ENCODE results near the gene DNAJB5. TPM values are rescaled to one million over a fixed set of nuclear protein-coding genes. Genes with fewer than 3 reads are reported as not detected.
"Not testable (repeated sequence)": the region's sequence is repeated elsewhere in the genome, so short reads cannot be mapped to it uniquely, and the experiment has no call there.

Gene DNAJB5
- total RNA-seq, 3 donors from 2014 or later, result 1.2 to 32.9 (median 5.8) TPM

DNA sequence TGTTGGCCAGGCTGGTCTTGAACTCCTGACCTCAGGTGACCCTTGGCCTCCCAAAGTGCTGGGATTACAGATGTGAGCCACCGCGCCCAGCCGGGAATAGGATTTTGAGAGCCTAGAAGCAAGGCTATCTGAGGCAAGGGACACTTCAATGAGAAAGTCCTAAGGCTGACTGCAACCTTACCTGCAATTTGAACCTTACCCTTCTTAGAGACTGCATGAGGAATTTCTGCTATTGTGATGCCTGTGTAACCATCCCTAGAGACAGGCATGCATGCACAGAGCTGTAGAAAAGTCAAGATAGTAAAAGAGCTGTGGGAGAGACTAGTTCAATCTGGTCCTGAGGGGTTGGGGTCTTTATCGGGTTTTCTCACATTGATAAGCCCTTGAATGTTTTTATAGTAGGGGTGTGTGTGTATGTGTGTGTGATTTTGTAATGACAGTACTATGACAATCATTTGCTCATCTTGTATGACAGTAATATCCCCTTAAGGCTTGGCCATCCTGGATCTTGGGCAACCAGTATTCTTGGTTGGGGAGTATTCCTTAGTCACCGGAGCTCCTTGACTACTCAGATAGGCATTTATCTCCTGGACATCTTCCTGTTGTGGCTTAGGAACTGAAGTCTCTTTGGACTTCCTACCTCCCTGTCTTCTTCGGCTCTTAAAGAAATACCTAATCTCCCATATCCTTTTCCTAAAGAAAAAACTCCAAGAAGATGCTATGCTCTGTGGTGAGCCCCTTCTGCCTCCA, 11.2 kb downstream of the DNAJB5 start:
- Histone ChIP-seq H3K36me3 (ENCODE audit: low read depth) (no peaks in the 10 kb centered on the region), H3K9me3 (no peaks in the 10 kb centered on the region), H3K4me1 (ENCODE audit: low read depth) (no peaks in the 10 kb centered on the region), H3K4me3 (no peak overlapping the region)
- TF ChIP-seq, protein P1, sequence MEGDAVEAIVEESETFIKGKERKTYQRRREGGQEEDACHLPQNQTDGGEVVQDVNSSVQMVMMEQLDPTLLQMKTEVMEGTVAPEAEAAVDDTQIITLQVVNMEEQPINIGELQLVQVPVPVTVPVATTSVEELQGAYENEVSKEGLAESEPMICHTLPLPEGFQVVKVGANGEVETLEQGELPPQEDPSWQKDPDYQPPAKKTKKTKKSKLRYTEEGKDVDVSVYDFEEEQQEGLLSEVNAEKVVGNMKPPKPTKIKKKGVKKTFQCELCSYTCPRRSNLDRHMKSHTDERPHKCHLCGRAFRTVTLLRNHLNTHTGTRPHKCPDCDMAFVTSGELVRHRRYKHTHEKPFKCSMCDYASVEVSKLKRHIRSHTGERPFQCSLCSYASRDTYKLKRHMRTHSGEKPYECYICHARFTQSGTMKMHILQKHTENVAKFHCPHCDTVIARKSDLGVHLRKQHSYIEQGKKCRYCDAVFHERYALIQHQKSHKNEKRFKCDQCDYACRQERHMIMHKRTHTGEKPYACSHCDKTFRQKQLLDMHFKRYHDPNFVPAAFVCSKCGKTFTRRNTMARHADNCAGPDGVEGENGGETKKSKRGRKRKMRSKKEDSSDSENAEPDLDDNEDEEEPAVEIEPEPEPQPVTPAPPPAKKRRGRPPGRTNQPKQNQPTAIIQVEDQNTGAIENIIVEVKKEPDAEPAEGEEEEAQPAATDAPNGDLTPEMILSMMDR (IDR thresholded peaks at IDR 0.05), result no peak
- intact Hi-C loops (cut with DNase I, micrococcal nuclease), result no loop called here
- no peak for DNase-seq
- no peak for ATAC-seq

DNA sequence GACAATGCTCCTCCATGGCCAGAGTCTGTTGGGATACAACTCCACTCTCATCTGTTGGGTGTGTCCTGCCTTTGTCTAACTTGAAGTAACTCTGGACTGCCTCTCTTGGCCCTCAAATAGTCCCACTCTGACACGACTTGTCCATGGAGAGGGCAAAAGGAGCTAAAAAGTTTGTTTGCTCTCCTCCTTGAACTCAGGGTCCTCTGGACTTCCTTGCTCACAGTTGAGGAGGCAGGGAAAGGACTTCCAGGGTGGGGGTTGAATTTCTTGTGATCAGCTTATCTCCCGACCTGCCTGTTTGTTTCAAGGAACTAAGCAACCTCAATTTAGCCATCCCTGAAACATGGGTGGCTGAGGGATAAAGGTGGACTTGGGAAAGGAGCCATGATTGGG, 11.7 kb downstream of the DNAJB5 start:
- no peaks in the 10 kb centered on the region for H3K36me3 ChIP-seq (ENCODE audit: low read depth)
- DNase-seq (no peak), ATAC-seq (no peak)
- TF ChIP-seq, protein P1 (IDR thresholded peaks at IDR 0.05), result no peak
- intact Hi-C loops (cut with DNase I, micrococcal nuclease), result no loop called here
- H3K4me3 ChIP-seq, result no peak overlapping the region
- H3K9me3 ChIP-seq, result no peaks in the 10 kb centered on the region
- no peaks in the 10 kb centered on the region for H3K4me1 ChIP-seq (ENCODE audit: low read depth)

DNA sequence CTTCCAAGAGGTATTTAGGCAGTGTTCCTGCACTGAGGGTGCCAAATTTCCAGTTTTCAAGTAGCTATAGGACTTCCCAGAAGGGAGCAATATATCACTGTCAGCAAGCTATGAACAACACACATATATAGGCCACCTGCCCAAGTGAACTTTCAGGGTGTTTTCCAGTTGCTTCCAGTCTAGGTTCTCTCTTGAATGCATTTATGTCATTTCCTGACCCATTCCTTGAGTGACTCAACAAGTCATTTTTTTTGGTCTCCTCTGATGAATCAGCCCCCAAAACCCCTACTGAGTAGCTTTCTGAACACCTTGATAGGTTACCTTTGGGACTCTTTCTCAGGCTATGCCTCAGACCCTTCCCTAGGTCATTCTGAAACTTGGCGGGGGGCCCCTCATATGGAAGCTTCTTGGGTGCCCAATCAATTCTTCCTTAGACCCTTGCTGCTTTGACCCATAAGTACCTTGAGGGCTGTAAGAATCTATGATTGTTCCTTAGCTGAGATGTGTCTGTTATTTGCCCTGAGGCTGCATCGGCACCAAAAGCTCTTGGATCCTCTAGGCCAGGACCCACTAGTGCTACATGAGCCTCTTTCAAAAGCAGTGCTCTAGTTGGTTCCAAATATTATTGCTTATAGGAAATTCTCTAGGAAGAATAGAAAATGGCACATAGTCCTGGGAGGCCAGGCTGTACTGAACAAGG, 12.4 kb downstream of the DNAJB5 start:
- Histone ChIP-seq H3K36me3 (ENCODE audit: low read depth) (no peaks in the 10 kb centered on the region), H3K4me3 (no peak overlapping the region), H3K9me3 (no peaks in the 10 kb centered on the region), H3K4me1 (ENCODE audit: low read depth) (no peaks in the 10 kb centered on the region)
- intact Hi-C loops (cut with DNase I, micrococcal nuclease), result no loop called here
- TF ChIP-seq, protein P1 (IDR thresholded peaks at IDR 0.05), result no peak
- ATAC-seq (no peak), DNase-seq (no peak)

DNA sequence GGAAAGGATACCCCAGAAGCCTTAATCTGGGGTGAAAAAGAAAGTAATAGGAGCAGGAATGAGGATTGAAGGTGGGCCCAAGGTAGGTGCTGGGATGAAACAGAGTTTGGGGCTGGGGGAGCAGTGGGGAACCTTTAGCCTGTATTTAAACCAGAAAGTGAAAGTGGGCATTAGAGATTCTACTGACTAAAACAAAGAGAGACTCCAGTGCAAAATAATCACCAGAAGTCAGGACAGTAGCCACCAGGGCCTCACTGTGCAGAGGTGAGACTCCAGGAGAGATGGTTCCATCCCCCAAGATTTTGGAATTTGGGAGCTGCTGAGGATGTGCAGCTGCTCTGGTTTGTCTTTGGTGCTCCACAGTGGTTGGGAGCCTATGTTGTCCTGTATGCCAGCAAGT, 13.1 kb downstream of the DNAJB5 start:
- intact Hi-C loops (cut with DNase I, micrococcal nuclease), result no loop called here
- no peaks in the 10 kb centered on the region for H3K4me1 ChIP-seq (ENCODE audit: low read depth)
- no peaks in the 10 kb centered on the region for H3K9me3 ChIP-seq
- ATAC-seq (no peak), DNase-seq (no peak)
- TF ChIP-seq, protein P1 (IDR thresholded peaks at IDR 0.05), result no peak
- H3K4me3 ChIP-seq, result no peak overlapping the region
- no peaks in the 10 kb centered on the region for H3K36me3 ChIP-seq (ENCODE audit: low read depth)

DNA sequence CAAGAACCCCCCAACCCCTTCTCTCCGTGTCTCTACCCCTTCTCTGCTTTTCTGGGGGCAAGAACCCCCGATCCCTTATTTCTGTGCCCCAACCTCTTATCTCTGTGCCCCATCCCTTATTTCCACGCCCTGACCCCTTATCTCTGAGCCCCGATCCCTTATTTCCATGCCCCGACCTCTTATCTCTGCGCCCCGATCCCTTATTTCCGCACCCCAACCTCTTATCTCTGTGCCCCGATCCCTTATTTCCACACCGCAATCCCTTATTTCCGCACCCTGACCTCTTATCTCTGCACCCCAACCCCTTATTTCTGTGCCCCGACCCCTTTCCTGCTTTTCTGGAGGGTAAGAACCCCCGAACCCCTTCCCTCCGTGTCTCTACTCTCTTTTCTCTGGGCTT, 14.8 kb downstream of the DNAJB5 start:
- H3K4me3 ChIP-seq; H3K4me1 ChIP-seq (ENCODE audit: low read depth); ATAC-seq; intact Hi-C loops (cut with DNase I, micrococcal nuclease); DNase-seq; H3K9me3 ChIP-seq; H3K36me3 ChIP-seq (ENCODE audit: low read depth): not testable (repeated sequence)

DNA sequence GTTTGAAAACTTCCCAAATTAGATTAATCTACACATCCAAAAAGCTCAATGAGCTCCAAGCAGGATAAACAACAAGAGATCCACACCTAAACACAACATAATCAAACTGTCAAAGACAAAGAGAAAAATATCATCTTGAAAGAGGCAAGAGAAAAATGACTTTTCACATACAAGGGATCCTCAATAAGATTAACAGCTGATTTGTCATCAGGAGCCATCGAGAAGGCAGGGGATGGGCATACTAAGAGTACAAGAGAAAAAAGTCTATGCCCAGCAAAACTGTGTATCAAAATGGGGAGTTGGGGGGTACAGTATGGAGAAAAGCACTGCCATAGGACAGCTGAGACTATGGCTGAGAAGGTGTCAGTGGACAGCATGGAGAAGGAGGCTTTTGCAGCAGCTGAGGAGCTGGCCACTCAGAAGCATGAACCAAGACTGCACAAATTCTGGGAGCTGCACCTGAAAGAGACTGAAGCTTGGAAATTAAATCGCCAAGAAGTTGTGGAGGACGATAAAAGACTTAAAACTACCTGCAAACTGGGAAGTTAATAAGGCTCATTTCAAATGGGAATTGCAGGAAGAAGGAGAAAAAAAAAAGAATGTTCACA, 20.9 kb downstream of the DNAJB5 start:
- Histone ChIP-seq H3K36me3 (ENCODE audit: low read depth) (no peaks in the 10 kb centered on the region), H3K4me1 (ENCODE audit: low read depth) (no peaks in the 10 kb centered on the region), H3K9me3 (peaks cover 11% of the 10 kb centered on the region), H3K4me3 (no peak overlapping the region)
- intact Hi-C loops (cut with DNase I, micrococcal nuclease), result no loop called here
- TF ChIP-seq, protein P1 (IDR thresholded peaks at IDR 0.05), result no peak
- ATAC-seq (no peak), DNase-seq (no peak)
